Mesenteric fat pad (tissue), 1 donor: ENCODE data around the gene TSSK6. TPM values are rescaled to one million over a fixed set of nuclear protein-coding genes. Genes with fewer than 3 reads are reported as not detected.

Experiments
- DNase-seq: peaks from one replicate; pipeline ENCODE4 v3.0.0-alpha.2; 2020; ENCODE audit warnings: low spot score
- long read RNA-seq: library from polyadenylated mRNA; unstranded; transcript quantifications from one replicate; pipeline ENCODE4 v2.0.0, GENCODE V29; 2020
- total RNA-seq: library from RNA; stranded (reverse); fragmentation: NEBNext Ultra II Directional; extraction: Animal tissue kit (Norgen Biotek cat#: 25700); gene quantifications from one replicate; pipeline ENCODE4 v1.2.1, GENCODE V29; 2021
- donor health status: DM: yes; HTN: yes; CAD: no.

TSSK6 gene
- total RNA-seq = 0.74 TPM
- long read RNA-seq, transcript TSSK6-201 (1 exons, 1,467 nt) = major isoform, 5 of 5 reads
- long read RNA-seq, partial matches to known transcripts = 0 of 5 reads
- long read RNA-seq, other reads (novel, unspliced or antisense) = 0 of 5 reads

DNA sequence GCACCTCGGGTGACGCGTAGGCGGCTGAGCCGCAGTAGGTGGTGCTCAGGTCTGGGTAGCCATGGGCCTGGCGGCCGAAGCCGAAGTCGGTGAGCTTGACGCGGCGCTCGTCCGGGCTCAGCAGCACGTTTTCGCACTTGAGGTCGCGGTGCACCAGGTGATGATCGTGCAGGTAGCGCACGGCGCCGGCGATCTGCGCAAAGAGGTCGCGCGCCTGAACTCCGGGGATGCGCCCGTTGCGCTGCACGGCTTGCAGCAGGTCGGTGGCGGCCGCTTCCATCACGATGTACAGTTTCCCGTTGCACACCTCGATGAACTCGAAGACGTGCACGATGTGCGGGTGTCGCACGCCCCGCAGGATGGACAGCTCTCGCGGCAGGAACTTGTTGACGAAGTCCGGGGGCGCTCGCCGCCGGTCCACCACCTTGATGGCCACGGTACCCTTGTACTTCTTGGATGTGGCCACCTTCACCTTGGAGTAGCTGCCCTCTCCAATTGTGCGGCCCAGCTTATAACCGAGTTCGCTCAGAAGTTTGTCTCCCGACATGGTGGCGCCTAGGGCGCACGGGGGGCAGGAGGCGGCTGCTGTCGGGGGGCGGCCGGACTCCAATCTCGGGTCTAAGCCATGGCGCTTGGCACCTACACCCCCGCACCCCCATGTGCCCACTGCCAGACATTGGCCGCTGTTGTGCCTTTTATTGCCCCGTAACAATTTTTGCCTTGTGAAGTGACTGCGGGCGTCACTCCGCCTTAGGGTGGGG, at the start of gene TSSK6:
Gene TSSK6, minus strand, starts transcription at position 668 of the 761 bp plus-strand sequence. Its CDS starts 121 bp downstream, at position 547.
- DNase-seq = no peak

GRCh38 chr19:19563348-19563848, 48.0 kb upstream of the TSSK6 start:
- no peak for DNase-seq

DNA sequence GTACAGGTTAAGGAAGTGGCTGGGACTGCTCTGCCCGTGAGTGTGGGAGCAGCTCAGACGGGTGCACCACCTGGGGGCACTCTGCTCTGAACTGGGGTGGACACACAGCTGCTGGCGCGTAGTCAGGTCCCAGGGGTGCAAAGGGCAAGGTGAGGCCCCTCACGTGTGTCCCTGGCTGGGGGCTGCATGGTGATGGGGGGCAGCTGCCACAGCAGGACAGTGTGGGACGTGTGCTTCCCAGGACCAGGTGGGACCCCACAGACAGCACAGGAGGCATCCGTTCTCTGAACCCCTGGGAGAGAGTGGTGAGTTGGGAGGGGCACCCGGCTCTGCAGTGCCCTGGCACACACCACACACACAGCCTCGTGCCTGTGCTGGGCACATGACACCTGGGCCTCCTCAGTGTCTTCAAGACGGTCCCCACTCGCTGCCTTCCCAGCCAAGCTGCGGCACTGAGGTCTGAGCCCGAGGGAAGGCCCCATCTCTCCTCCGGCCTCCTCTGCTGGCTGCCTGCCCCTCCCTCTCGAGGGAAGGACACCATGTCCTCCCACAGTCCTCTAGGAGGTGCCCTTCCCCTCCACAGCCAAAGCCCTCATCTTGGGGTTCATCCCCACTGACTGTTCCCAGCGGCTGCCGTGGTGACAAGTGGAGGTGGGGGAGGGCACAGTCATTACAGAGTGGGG, 47.5 kb upstream of the TSSK6 start:
- DNase-seq = no peak

GRCh38 chr19:19561946-19562664, 46.8 kb upstream of the TSSK6 start:
- DNase-seq = no peak

DNA sequence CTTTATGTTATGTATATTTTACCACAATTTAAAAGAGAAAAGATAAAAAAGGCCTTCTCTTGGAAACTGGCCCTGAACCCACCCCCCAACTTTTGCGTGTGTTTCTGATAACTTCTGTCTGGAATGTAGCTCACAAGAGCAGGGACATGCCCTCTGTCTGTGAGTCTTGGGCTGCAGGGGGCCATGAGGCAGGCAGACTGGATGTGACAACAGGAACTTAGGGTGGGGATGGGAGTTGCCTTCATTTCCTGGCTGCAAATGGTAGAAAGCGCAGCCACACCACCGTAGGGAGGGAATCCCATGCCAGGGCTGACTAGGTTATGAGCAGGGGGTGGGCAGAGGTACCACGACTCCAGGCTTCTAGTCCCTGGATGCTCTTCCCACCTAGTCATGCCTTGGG, 44.6 kb upstream of the TSSK6 start:
- no peak for DNase-seq

DNA sequence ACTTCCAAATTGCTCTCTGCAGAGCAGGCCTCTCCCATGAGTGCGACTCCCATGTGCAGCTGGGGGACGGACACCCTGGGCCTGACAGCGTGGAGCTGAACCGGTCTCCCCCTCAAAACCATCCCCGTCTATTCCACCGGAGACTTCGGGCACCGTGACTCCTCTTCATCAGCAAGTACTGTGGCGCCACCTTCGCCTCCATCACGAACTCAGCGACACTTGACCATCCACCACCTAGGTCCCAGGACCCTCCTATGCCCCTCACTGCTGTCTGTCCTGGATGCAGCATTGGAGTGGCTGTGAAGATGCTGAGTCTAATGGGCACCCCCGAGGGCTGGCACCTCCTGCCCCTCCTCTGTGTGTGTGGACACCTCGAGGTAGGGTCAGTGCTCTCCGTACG, 43.3 kb upstream of the TSSK6 start:
- DNase-seq = no peak

- no peak for DNase-seq
Measured at GRCh38 chr19:19558055-19558454, 42.7 kb upstream of the TSSK6 start.

DNA sequence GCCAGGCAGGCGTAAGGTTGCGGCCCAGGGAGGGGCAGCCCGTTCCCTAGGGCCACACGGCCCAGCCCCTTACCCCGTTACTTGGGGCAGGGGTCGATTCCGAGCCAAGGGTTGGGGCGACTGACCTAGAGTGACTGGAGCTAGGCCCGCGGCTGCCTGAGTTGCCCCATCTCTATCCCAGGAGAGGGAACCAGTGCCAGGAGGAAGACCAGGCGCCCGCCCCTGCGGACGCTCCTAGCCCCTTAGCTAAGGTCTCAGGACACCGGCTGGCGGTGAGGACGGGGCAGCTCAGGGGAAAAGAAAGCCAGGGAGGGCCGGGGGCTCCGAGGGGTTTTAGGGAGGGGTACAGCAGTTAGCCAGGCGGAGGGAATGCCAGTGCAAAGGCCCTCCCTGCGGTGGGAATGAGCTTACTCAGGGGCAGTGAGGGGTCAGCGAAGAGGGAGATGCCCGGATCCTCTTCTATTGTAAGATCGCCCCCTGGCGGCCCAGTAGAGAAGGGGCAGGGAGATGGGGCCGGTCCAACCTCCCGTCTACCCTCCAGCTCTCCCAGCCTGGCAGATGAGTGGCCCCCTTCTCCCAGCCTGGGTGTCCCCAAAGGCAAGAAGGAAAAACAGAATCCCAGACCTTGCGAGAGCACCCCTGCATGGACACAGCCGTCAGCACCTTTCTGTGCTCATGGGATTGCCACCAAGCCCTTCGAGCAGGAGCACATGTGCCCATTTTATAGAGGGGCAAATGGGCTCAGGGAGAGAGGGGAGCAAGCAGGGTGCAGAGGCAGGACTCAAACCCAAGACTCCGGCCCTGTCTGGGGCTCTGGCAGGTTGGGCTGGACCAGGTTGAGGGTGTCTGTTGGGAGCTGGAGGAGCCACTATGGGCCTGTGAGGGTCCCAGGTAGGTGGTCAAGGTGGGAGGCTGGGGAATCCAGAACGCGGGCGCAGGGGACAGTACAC, 39.0 kb upstream of the TSSK6 start:
- no peak for DNase-seq

DNA sequence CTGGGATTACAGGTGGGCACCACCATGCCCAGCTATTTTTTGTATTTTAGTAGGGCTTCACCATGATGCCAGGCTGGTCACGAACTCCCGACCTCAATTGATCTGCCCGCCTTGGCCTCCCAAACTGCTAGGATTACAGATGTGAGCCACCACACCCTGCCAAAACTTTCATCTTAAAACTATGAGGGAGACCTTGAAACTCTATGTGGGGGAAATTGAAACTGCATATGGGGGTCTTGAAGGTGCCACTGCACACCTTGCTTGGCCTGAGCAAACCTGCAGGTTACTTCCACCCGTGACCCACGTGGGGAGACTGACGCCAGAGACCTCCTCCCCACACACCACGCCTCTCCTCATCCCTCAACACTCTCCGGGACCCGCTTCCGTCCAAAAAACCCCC, 38.3 kb upstream of the TSSK6 start:
- no peak for DNase-seq

- DNase-seq = no peak
Measured at GRCh38 chr19:19552798-19553197, 37.5 kb upstream of the TSSK6 start.

DNA sequence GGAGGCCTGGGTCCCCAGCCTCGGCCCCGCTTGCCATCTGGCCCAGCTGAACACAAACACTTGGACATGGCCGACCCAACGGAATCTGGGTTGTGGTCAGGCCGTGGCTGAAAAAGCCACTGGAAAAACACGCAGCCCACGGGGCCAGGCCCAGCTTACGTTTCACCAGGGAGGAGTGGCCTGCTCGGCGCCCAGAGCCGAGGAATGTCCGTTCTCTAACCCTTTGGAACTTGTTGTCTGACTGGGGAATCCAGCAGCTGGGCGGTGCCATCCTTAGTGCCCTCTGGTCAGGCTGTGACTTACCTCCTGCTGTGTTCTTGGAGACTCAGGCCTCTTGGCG, 36.5 kb upstream of the TSSK6 start:
- no peak for DNase-seq

GRCh38 chr19:19550972-19551852, 35.9 kb upstream of the TSSK6 start:
- DNase-seq = no peak

DNA sequence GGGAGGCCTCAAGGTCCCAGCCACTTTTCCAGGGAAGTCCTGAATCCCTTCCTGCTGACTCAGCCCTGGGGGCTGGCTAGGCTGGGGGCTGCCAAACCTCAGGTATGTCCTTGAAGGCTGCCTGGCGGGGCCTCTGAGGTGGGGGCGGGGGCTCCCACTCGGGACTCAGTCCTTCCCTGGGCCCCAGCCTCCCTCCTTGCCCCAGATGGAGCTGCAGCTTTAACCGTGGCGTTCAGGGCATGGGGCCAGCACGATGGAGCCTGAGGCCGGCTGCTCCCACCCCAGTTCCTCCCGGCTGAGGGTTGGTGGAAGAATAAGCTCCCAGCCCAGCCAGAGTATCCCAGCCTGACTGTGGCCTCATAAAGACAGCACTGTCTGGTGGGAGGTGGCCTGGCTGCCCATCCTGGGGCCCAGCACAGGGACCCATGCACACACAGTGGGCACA, 35.2 kb upstream of the TSSK6 start:
- DNase-seq = no peak

GRCh38 chr19:19549804-19550464, 34.6 kb upstream of the TSSK6 start:
- DNase-seq = no peak

GRCh38 chr19:19548915-19549759, 33.8 kb upstream of the TSSK6 start:
- DNase-seq = no peak

DNA sequence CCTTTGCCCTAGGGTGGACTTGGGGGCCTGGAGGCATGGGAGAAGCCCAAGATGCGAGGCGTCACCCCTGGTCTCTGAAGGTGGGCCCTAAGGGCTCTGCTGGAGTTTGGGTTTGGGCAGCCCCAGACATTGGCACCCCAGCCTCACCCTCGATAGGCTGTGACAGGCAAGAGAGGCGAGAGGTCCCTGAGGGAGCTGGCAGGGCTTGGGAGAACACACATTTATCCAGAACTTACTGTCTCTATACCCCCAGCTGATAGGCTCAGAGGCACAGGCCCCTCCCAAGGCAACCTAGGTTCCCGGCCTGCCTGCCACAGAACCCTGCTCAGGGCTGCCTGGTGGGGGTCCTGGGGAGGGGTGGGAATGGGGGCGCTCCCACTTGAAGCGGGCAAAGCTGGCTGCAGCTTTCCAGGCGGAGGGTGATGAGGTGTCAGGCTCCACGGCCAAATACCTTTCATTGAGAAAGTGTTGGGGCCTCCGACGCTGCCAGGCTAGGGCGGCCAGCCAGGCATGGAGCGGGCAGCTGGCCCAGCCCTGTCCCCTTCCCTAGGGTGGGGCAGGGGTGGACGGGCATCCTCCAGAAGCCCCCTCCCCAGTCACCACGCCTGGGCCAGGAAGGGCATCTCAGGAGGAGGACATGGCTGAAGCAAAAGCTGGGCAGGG, 32.5 kb upstream of the TSSK6 start:
- no peak for DNase-seq

DNA sequence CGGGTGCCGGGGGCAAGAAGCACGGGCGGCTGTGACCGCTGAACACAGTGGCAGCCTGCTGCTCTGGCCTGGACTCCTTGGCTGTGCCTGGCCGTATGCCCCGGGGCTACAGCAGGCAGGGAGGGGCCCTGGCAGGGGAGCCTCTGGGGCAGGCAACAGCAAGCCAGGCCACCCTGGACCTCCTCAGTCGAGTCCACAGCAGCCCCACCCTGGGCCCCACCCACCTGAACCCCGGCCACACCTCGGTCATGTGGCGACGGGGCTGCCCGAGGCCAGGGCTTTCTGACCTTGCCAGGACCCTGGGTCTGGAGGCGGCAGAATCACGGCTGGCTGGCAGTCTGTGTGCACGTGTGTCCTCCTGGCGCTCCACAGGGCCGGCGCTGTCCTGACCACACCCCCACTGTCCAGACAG, 31.4 kb upstream of the TSSK6 start:
- no peak for DNase-seq

- no peak for DNase-seq
Measured at GRCh38 chr19:19545707-19546106, 30.4 kb upstream of the TSSK6 start.
